Neural progenitor cell (in vitro differentiated cells): ENCODE results near the gene B3GAT1. TPM values are rescaled to one million over a fixed set of nuclear protein-coding genes. Genes with fewer than 3 reads are reported as not detected.

Experiments
- DNase-seq: peaks from one replicate; pipeline ENCODE4 v3.0.0-alpha.2; 2016; ENCODE audit warnings: low spot score
- H2AFZ ChIP-seq: fragments of 200-600 bp; sonication (generic); replicated peaks from 2 replicates; pipeline ENCODE4 v1.6.1; 2016; ENCODE audit warnings: antibody characterized with exemption
- H3F3A ChIP-seq: fragments of 200-600 bp; sonication (generic); 2 replicates; pipeline ENCODE4 v1.6.1; 2016; ENCODE audit warnings: antibody characterized with exemption, low read depth
- H3K27ac ChIP-seq: fragments of 200-600 bp; sonication (generic); 2 replicates; pipeline ENCODE4 v1.5.1; 2016; ENCODE audit warnings: mild to moderate bottlenecking
- H3K27me3 ChIP-seq: fragments of 200-600 bp; sonication (generic); 2 replicates; pipeline ENCODE4 v1.6.1; 2016; ENCODE audit warnings: mild to moderate bottlenecking, moderate library complexity
- H3K36me3 ChIP-seq: fragments of 200-600 bp; sonication (generic); 2 replicates; pipeline ENCODE4 v1.5.1; 2016
- H3K4me1 ChIP-seq: fragments of 200-600 bp; sonication (generic); 2 replicates; pipeline ENCODE4 v1.6.1; 2016; ENCODE audit warnings: mixed run types
- H3K4me2 ChIP-seq: fragments of 200-600 bp; sonication (generic); 2 replicates; pipeline ENCODE4 v1.6.1; 2016
- H3K4me3 ChIP-seq: fragments of 200-600 bp; sonication (generic); 2 replicates; pipeline ENCODE4 v1.5.1; 2016
- H3K79me2 ChIP-seq: fragments of 200-600 bp; sonication (generic); 2 replicates; pipeline ENCODE4 v1.6.1; 2016; ENCODE audit warnings: low read depth
- H3K9ac ChIP-seq: fragments of 200-600 bp; sonication (generic); 2 replicates; pipeline ENCODE4 v1.6.1; 2016
- H3K9me3 ChIP-seq: fragments of 200-600 bp; sonication (generic); 2 replicates; pipeline ENCODE4 v1.5.1; 2016; ENCODE audit warnings: low read depth
- H4K20me1 ChIP-seq: fragments of 200-600 bp; sonication (generic); 2 replicates; pipeline ENCODE4 v1.6.1; 2016; ENCODE audit warnings: low read depth
- H3K27ac Mint-ChIP-seq: 3 replicates; pipeline ENCODE4 v1.8.0; 2021; ENCODE audit warnings: mixed read lengths
- H3K27me3 Mint-ChIP-seq: 2 replicates; pipeline ENCODE4 v1.8.0; 2022; ENCODE audit warnings: low read depth, mild to moderate bottlenecking, inconsistent platforms, moderate library complexity, mixed read lengths; ENCODE audit not compliant: insufficient read depth
- H3K36me3 Mint-ChIP-seq: 3 replicates; pipeline ENCODE4 v1.8.0; 2021; ENCODE audit warnings: mixed read lengths
- H3K4me1 Mint-ChIP-seq: 3 replicates; pipeline ENCODE4 v1.8.0; 2021; ENCODE audit warnings: mixed read lengths
- H3K4me3 Mint-ChIP-seq: 3 replicates; pipeline ENCODE4 v1.8.0; 2021; ENCODE audit warnings: mild to moderate bottlenecking, moderate library complexity, mixed read lengths
- H3K9me3 Mint-ChIP-seq: 3 replicates; pipeline ENCODE4 v1.8.0; 2020; ENCODE audit warnings: mixed read lengths
- CTCF ChIP-seq: fragments of 200-600 bp; sonication (generic); IDR thresholded peaks from 2 replicates; pipeline ENCODE4 v1.5.1; 2017; ENCODE audit warnings: antibody characterized with exemption, mild to moderate bottlenecking
- EZH2 ChIP-seq: fragments of 200-600 bp; sonication (generic); IDR thresholded peaks from 2 replicates; pipeline ENCODE4 v1.6.1; 2017; ENCODE audit warnings: antibody characterized with exemption, mild to moderate bottlenecking, moderate library complexity
- EZH2phosphoT487 ChIP-seq: fragments of 200-600 bp; sonication (generic); IDR thresholded peaks from 2 replicates; pipeline ENCODE4 v1.6.1; 2017; ENCODE audit warnings: antibody characterized with exemption
- total RNA-seq: library from RNA; depleted of rRNA; stranded (reverse); fragments of >200 nt; gene quantifications from 2 replicates; pipeline ENCODE4 v1.2.3, GENCODE V29; 2015; ENCODE audit warnings: low replicate concordance

The B3GAT1 gene
- total RNA-seq, 1 donor from 2014 or later: 11.0 TPM

- DNase-seq: no peak
- H3K27ac ChIP-seq: no peak overlapping the region
- no peak for TF ChIP-seq CTCF
- TF ChIP-seq EZH2phosphoT487: no peak
- TF ChIP-seq EZH2: no peak
- Mint-ChIP-seq H3K27ac (no peak overlapping the region), H3K36me3 (peaks cover 3% of the 10 kb centered on the region), H3K4me1 (peaks cover 15% of the 10 kb centered on the region), H3K27me3 (peaks cover 11% of the 10 kb centered on the region), H3K9me3 (no peaks in the 10 kb centered on the region), H3K4me3 (no peak overlapping the region)
- no peaks in the 10 kb centered on the region for H3F3A ChIP-seq
- H3K9me3 ChIP-seq: no peaks in the 10 kb centered on the region
- H3K79me2 ChIP-seq: no peaks in the 10 kb centered on the region
- H3K9ac ChIP-seq: no peak overlapping the region
- H3K27me3 ChIP-seq: peaks cover 4% of the 10 kb centered on the region
- H4K20me1 ChIP-seq: no peaks in the 10 kb centered on the region
- H3K4me3 ChIP-seq: no peak overlapping the region
- H3K36me3 ChIP-seq: no peaks in the 10 kb centered on the region
- H3K4me2 ChIP-seq: no peak overlapping the region
- H2AFZ ChIP-seq: no peak overlapping the region
- H3K4me1 ChIP-seq: no peaks in the 10 kb centered on the region
These were observed 47.8 kb downstream of the B3GAT1 start for GRCh38 chr11:134364261-134364660.

- peaks cover 4% of the 10 kb centered on the region for H3K27me3 ChIP-seq
These were observed 48.5 kb downstream of the B3GAT1 start for GRCh38 chr11:134363592-134363991.

GRCh38 chr11:134363161-134363560 is 48.9 kb downstream of the B3GAT1 start:
- no peaks in the 10 kb centered on the region for H4K20me1 ChIP-seq
- peaks cover 4% of the 10 kb centered on the region for H3K27me3 ChIP-seq
- H3K9ac ChIP-seq: no peak overlapping the region
- H3K4me1 Mint-ChIP-seq: peaks cover 15% of the 10 kb centered on the region
- H3K27ac ChIP-seq: no peak overlapping the region
- H2AFZ ChIP-seq: no peak overlapping the region
- no peaks in the 10 kb centered on the region for H3K9me3 Mint-ChIP-seq
- peak overlapping the region; percentile 33 for H3K27ac Mint-ChIP-seq
- no peaks in the 10 kb centered on the region for H3K36me3 ChIP-seq
- TF ChIP-seq CTCF: no peak
- no peak for TF ChIP-seq EZH2
- TF ChIP-seq EZH2phosphoT487: no peak
- H3K4me2 ChIP-seq: no peak overlapping the region
- no peaks in the 10 kb centered on the region for H3F3A ChIP-seq
- peaks cover 6% of the 10 kb centered on the region for H3K27me3 Mint-ChIP-seq
- H3K4me1 ChIP-seq: no peaks in the 10 kb centered on the region
- no peaks in the 10 kb centered on the region for H3K79me2 ChIP-seq
- no peak overlapping the region for H3K4me3 Mint-ChIP-seq
- DNase-seq: no peak
- H3K9me3 ChIP-seq: no peaks in the 10 kb centered on the region
- no peak overlapping the region for H3K4me3 ChIP-seq
- peaks cover 3% of the 10 kb centered on the region for H3K36me3 Mint-ChIP-seq

More at GRCh38 chr11:134363592-134363991, 48.5 kb downstream of the B3GAT1 start:
- Mint-ChIP-seq H3K36me3 (peaks cover 3% of the 10 kb centered on the region), H3K4me3 (no peak overlapping the region), H3K27me3 (peaks cover 6% of the 10 kb centered on the region), H3K9me3 (no peaks in the 10 kb centered on the region), H3K4me1 (peaks cover 15% of the 10 kb centered on the region), H3K27ac (no peak overlapping the region)
- Histone ChIP-seq H3K4me3 (no peak overlapping the region), H3K36me3 (no peaks in the 10 kb centered on the region), H3K9ac (no peak overlapping the region), H3K27ac (no peak overlapping the region), H3K9me3 (no peaks in the 10 kb centered on the region), H3K4me2 (no peak overlapping the region), H4K20me1 (no peaks in the 10 kb centered on the region), H3K79me2 (no peaks in the 10 kb centered on the region), H3F3A (no peaks in the 10 kb centered on the region), H3K4me1 (no peaks in the 10 kb centered on the region), H2AFZ (no peak overlapping the region)
- DNase-seq: no peak
- no peak for TF ChIP-seq EZH2phosphoT487
- no peak for TF ChIP-seq EZH2
- TF ChIP-seq CTCF: no peak
